ENCODE measurements around the gene ZSCAN5C. TPM values are rescaled to one million over a fixed set of nuclear protein-coding genes. Genes with fewer than 3 reads are reported as not detected.

Gene ZSCAN5C
- total RNA-seq, 2 experiments from 2014 or later = not detected

GRCh38 chr19:56252699-56253422 lies 50.8 kb downstream of the ZSCAN5C start:
- Mint-ChIP-seq H3K27me3 (no peaks in the 10 kb centered on the region), H3K27ac (peak overlapping the region; percentile 33), H3K36me3 (ENCODE audit: low read depth) (peaks cover 3% of the 10 kb centered on the region), H3K4me1 (no peaks in the 10 kb centered on the region), H3K9me3 (peaks cover 9% of the 10 kb centered on the region), H3K4me3 (no peak overlapping the region)
- ChIA-PET POLR2A (no interaction called here), CTCF (interaction anchor here (0.6 to 2.8 kb wide), 18 partner anchors 9 to 184 kb away, joined by 3 to 11 read pairs (median 4); no protein-coding TSS in a partner anchor)
- peak; percentile 79 for DNase-seq

GRCh38 chr19:56253737-56254136 lies 51.7 kb downstream of the ZSCAN5C start:
- POLR2A ChIA-PET = no interaction called here
- H3K9me3 Mint-ChIP-seq = peaks cover 9% of the 10 kb centered on the region
- no peaks in the 10 kb centered on the region for H3K4me1 Mint-ChIP-seq
- no peak overlapping the region for H3K27ac Mint-ChIP-seq
- CTCF ChIA-PET = interaction anchor here (0.6 to 2.8 kb wide), 8 partner anchors 8 to 95 kb away, joined by 3 to 11 read pairs (median 4); no protein-coding TSS in a partner anchor
- no peaks in the 10 kb centered on the region for H3K27me3 Mint-ChIP-seq
- no peak overlapping the region for H3K4me3 Mint-ChIP-seq
- peaks cover 3% of the 10 kb centered on the region for H3K36me3 Mint-ChIP-seq (ENCODE audit: low read depth)
- peak; percentile 32 for DNase-seq

- Mint-ChIP-seq H3K27ac (no peak overlapping the region), H3K9me3 (no peaks in the 10 kb centered on the region), H3K36me3 (ENCODE audit: low read depth) (no peaks in the 10 kb centered on the region), H3K4me1 (no peaks in the 10 kb centered on the region), H3K27me3 (no peaks in the 10 kb centered on the region), H3K4me3 (no peak overlapping the region)
- ChIA-PET POLR2A (no interaction called here), CTCF (interaction anchor here (1.3 kb wide), 1 partner anchor 75 kb away, joined by 3 read pairs; no protein-coding TSS in a partner anchor)
- DNase-seq = no peak
These were observed 56.2 kb downstream of the ZSCAN5C start for GRCh38 chr19:56258272-56258671.

Other genes starting within 250 kb of the ZSCAN5C start
- gene NLRP5, start 215.5 kb upstream of the ZSCAN5C start, total RNA-seq = not detected
- 10 to 100 TPM; 34.3 to 35.4 TPM for gene ZNF787, start 81.0 kb upstream of the ZSCAN5C start, total RNA-seq
- gene ZNF444, start 61.0 kb upstream of the ZSCAN5C start, total RNA-seq = 10 to 100 TPM; 26.5 to 34.6 TPM
- gene GALP, start 26.3 kb upstream of the ZSCAN5C start, total RNA-seq = not detected
- gene ZSCAN5B, start 4.5 kb upstream of the ZSCAN5C start, total RNA-seq = not detected
- 1 to 10 TPM; 1.1 to 2.2 TPM for gene EDDM13, start 70.5 kb downstream of the ZSCAN5C start, total RNA-seq
- gene ZSCAN5A, start 112.6 kb downstream of the ZSCAN5C start, total RNA-seq = 1 to 10 TPM; 9.3 to 9.4 TPM
- gene ZNF582, start 191.3 kb downstream of the ZSCAN5C start, total RNA-seq = 1 to 10 TPM; 2.9 to 3.7 TPM
- gene ZNF583, start 202.1 kb downstream of the ZSCAN5C start, total RNA-seq = 1 to 10 TPM; 5.8 TPM

Measured in activated CD4-positive, alpha-beta T cell treated with anti-CD3 and anti-CD28 coated beads, Interleukin-2, amount 10 ng/mL, durations not matched to agents 7 days and 5 days (primary cell).